ENCODE measurements around the gene SDR9C7. TPM values are rescaled to one million over a fixed set of nuclear protein-coding genes. Genes with fewer than 3 reads are reported as not detected.

Gene SDR9C7
- total RNA-seq, 3 donors from 2014 or later (not counting 1 experiment from before 2014, with no cell fraction given) = 0.20 TPM; not detected in 2

DNA sequence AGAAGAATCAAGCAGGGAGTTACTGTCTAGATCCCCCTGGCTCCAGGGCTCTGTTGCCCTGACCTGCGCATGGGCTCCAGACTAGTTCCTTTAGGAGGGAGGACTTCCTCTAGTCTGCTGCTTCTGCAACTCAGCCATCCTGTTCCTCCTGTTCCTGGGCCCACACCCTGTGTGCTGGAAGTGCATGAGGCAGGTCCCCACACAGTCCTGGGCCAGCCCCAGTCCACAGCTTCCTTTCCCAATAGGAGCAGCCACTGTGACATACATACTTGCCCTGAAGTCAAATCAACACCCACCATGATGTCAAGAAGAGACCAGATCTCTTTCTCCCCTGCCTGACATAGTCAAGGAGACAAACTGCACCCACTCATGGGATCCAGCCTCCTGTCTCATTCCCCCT, 1.3 kb downstream of the SDR9C7 start:
- H3K4me1 ChIP-seq (ENCODE audit: control insufficient read depth, insufficient read depth, low read length) = peaks cover 4% of the 10 kb centered on the region
- Mint-ChIP-seq H3K4me1 (peaks cover 6% of the 10 kb centered on the region in 2 donors), H3K36me3 (no peaks in the 10 kb centered on the region), H3K27ac (no peak overlapping the region), H3K27me3 (ENCODE audit: low read depth in 2 of 2) (peaks cover 4 to 7% of the 10 kb centered on the region in 2 donors), H3K9me3 (no peaks in the 10 kb centered on the region), H3K4me3 (no peak overlapping the region)
- WGBS (ENCODE audit: insufficient coverage) = 77% methylated on average over 1 of the region's 1 CpG
- H3K27ac ChIP-seq (ENCODE audit: low read length) = no peak overlapping the region
- no peaks in the 10 kb centered on the region for H3K9me3 ChIP-seq (ENCODE audit: control insufficient read depth, insufficient read depth, low read length)
- TF ChIP-seq, protein P1, sequence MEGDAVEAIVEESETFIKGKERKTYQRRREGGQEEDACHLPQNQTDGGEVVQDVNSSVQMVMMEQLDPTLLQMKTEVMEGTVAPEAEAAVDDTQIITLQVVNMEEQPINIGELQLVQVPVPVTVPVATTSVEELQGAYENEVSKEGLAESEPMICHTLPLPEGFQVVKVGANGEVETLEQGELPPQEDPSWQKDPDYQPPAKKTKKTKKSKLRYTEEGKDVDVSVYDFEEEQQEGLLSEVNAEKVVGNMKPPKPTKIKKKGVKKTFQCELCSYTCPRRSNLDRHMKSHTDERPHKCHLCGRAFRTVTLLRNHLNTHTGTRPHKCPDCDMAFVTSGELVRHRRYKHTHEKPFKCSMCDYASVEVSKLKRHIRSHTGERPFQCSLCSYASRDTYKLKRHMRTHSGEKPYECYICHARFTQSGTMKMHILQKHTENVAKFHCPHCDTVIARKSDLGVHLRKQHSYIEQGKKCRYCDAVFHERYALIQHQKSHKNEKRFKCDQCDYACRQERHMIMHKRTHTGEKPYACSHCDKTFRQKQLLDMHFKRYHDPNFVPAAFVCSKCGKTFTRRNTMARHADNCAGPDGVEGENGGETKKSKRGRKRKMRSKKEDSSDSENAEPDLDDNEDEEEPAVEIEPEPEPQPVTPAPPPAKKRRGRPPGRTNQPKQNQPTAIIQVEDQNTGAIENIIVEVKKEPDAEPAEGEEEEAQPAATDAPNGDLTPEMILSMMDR (IDR thresholded peaks at IDR 0.05) = no peak
- intact Hi-C loops (cut with micrococcal nuclease) = no loop called here
- ATAC-seq (no peak), DNase-seq (no peak)
- H3K27me3 ChIP-seq (ENCODE audit: control insufficient read depth, insufficient read depth, low read length) = no peaks in the 10 kb centered on the region
- no peak overlapping the region for H3K4me3 ChIP-seq (ENCODE audit: low read length)
- H3K36me3 ChIP-seq (ENCODE audit: control insufficient read depth, insufficient read depth, low read length) = no peaks in the 10 kb centered on the region

DNA sequence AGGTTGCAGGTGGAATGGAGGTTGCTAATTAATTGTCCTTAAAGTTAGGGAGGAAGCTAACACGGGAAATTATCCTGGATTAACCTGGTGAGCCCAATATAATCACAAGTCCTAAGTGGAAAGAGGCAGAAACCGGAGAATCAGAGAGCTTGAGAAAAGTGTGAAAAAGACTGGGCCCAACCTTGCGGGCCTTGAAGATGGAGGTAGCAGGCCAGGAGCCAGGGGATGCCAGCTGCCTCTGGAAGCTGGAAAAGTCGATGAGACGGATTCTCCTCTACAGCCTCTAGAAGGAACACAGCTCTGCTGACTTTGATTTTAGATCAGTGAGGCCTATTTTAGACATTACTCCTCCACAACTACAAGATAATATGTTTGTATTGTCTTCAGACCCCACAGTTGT, 2.1 kb downstream of the SDR9C7 start:
- Histone ChIP-seq H3K27ac (ENCODE audit: low read length) (no peak overlapping the region), H3K4me3 (ENCODE audit: low read length) (no peak overlapping the region), H3K4me1 (ENCODE audit: control insufficient read depth, insufficient read depth, low read length) (peaks cover 4% of the 10 kb centered on the region), H3K9me3 (ENCODE audit: control insufficient read depth, insufficient read depth, low read length) (no peaks in the 10 kb centered on the region), H3K36me3 (ENCODE audit: control insufficient read depth, insufficient read depth, low read length) (no peaks in the 10 kb centered on the region), H3K27me3 (ENCODE audit: control insufficient read depth, insufficient read depth, low read length) (no peaks in the 10 kb centered on the region)
- Mint-ChIP-seq H3K36me3 (no peaks in the 10 kb centered on the region), H3K9me3 (no peaks in the 10 kb centered on the region), H3K4me1 (peaks cover 6% of the 10 kb centered on the region in 2 donors), H3K27ac (no peak overlapping the region), H3K4me3 (no peak overlapping the region), H3K27me3 (ENCODE audit: low read depth in 2 of 2) (peaks cover 8 to 14% of the 10 kb centered on the region in 2 donors)
- intact Hi-C loops (cut with micrococcal nuclease) = no loop called here
- TF ChIP-seq, protein P1 (IDR thresholded peaks at IDR 0.05) = no peak
- DNase-seq (no peak), ATAC-seq (no peak)
- 76% methylated on average over 5 of the region's 5 CpGs for WGBS (ENCODE audit: insufficient coverage)

DNA sequence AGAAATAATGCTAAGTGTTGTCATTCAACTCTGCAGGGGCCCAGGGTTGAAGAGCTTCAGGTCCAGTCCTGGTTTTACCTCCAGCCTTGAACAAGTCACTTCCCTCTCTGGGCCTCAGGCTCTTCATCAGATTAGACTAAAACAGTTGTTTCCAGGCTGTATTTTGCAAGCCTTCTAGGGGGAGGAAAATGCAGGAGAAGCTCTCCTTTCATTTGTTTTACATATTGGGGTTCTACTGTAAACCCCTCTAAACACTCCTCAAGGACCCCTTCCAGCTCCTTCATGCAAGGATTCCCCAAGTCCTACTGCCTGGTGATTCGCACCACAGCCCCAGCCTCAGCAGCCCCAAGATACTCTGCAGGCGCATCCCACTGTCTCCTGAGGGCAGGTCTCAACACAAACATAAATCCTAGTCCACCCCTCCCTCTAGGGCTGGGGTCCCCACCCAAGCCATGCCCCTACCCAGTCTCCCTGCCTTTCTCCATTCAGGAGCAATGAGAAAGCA, 2.7 kb downstream of the SDR9C7 start:
- peaks cover 9 to 17% of the 10 kb centered on the region in 2 donors for H3K27me3 Mint-ChIP-seq (ENCODE audit: low read depth in 2 of 2)
- intact Hi-C loops (cut with micrococcal nuclease) = no loop called here
- H3K4me3 Mint-ChIP-seq = no peak overlapping the region
- H3K27ac Mint-ChIP-seq = no peak overlapping the region
- H3K36me3 Mint-ChIP-seq = no peaks in the 10 kb centered on the region
- H3K4me1 Mint-ChIP-seq = peaks cover 6% of the 10 kb centered on the region in 2 donors
- Histone ChIP-seq H3K36me3 (ENCODE audit: control insufficient read depth, insufficient read depth, low read length) (no peaks in the 10 kb centered on the region), H3K4me1 (ENCODE audit: control insufficient read depth, insufficient read depth, low read length) (peaks cover 4% of the 10 kb centered on the region), H3K27ac (ENCODE audit: low read length) (no peak overlapping the region), H3K4me3 (ENCODE audit: low read length) (no peak overlapping the region), H3K9me3 (ENCODE audit: control insufficient read depth, insufficient read depth, low read length) (no peaks in the 10 kb centered on the region), H3K27me3 (ENCODE audit: control insufficient read depth, insufficient read depth, low read length) (no peaks in the 10 kb centered on the region)
- DNase-seq = peak in 1 of 2 donors; percentile 51
- no peak for ATAC-seq
- TF ChIP-seq, protein P1 (IDR thresholded peaks at IDR 0.05) = no peak
- WGBS (ENCODE audit: insufficient coverage) = 82% methylated on average over 2 of the region's 2 CpGs
- H3K9me3 Mint-ChIP-seq = no peaks in the 10 kb centered on the region

DNA sequence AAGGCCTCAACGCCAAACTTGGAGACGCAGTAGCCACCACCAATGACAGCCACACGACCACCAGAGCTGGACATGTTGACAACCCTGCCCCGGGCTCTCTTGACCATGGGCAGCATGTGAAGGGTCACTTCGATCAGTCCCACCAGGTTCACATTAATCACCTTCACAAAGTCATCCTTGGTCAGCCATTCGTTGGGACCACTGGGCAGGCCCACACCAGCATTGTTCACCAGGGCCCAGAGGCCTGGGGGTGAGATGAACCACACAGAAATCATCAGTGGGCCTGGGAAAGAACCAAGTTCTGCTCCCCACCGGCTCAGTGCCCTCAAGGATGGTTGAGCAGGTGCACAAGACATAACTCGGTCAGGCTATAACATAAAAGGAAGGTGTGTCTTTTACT, 4.0 kb downstream of the SDR9C7 start:
- Mint-ChIP-seq H3K36me3 (no peaks in the 10 kb centered on the region), H3K9me3 (no peaks in the 10 kb centered on the region), H3K27ac (no peak overlapping the region), H3K27me3 (ENCODE audit: low read depth in 2 of 2) (peaks cover 9 to 17% of the 10 kb centered on the region in 2 donors), H3K4me3 (no peak overlapping the region), H3K4me1 (peaks cover 6% of the 10 kb centered on the region in 2 donors)
- H3K4me3 ChIP-seq (ENCODE audit: low read length) = no peak overlapping the region
- intact Hi-C loops (cut with micrococcal nuclease) = no loop called here
- 93% methylated on average over 8 of the region's 8 CpGs for WGBS (ENCODE audit: insufficient coverage)
- TF ChIP-seq, protein P1 (IDR thresholded peaks at IDR 0.05) = no peak
- no peak for ATAC-seq
- H3K4me1 ChIP-seq (ENCODE audit: control insufficient read depth, insufficient read depth, low read length) = peaks cover 4% of the 10 kb centered on the region
- no peaks in the 10 kb centered on the region for H3K36me3 ChIP-seq (ENCODE audit: control insufficient read depth, insufficient read depth, low read length)
- no peaks in the 10 kb centered on the region for H3K27me3 ChIP-seq (ENCODE audit: control insufficient read depth, insufficient read depth, low read length)
- no peaks in the 10 kb centered on the region for H3K9me3 ChIP-seq (ENCODE audit: control insufficient read depth, insufficient read depth, low read length)
- H3K27ac ChIP-seq (ENCODE audit: low read length) = no peak overlapping the region
- no peak for DNase-seq
